ENCODE data around the gene POLA2. TPM values are rescaled to one million over a fixed set of nuclear protein-coding genes. Genes with fewer than 3 reads are reported as not detected.
A peak's percentile ranks its signal among the peaks of the same experiment; 100 is the strongest.

POLA2 gene
- total RNA-seq, 1 donor from 2014 or later: 2.9 TPM

DNA sequence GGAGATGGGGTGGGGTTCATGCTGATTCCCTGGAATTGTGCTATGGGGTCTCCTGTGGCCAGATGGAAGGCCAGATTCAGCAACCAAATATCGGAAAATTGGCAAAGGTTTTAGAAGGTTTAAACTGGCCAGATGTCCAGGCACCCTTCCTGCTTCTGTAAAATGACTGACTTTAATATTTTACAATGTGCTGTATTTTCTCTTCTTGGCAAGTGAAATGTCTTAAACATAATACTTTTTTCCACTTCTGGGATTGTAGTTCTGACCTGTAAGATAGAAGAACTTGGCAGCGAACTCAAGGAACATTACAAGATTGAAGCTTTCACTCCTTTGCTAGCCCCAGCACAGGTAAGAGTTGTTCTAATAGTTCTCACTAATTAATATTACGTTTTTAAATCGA, 17.5 kb downstream of the POLA2 start:
- no peak for DNase-seq (ENCODE audit: low spot score in 2 of 2)
- no peak for FAIRE-seq

DNA sequence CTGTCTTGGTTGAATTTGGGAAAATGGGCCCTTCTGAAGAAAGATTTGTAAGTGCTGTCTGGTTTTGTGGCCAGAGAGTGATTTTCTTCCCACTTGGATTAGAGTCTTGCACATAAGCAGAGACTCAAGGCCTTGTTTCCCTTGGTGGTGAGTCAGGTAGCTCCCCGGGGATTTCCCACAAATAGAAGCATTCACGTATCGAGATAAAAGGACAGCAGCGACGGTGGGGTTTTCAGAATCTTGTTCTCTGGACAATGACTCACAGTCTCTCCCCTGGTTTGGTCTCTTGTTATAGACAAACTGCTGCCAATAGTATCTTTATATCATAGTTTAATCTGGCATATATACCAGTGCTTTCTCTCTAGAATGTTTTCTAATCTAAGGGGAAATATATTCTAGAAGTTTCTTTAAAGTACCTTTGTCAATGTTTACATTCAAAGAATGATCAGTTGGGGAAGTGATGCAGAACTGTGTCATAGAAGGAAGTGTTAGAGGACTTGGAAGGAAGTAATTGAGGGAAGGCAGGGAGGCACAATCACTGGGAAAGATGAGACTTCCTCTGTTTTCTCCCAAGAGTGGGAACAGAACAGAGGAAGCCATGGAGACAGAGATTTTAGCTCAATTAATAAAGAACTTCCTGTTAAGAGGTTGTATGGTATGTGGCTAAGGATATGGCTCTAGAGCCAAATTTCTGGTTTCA, 18.1 kb downstream of the POLA2 start:
- FAIRE-seq: no peak

GRCh38 chr11:65280646-65281045, 18.9 kb downstream of the POLA2 start:
- no peak for FAIRE-seq
- no peak for DNase-seq (ENCODE audit: low spot score in 2 of 2)

More for the DNA sequence above, 18.1 kb downstream of the POLA2 start:
- no peak for DNase-seq (ENCODE audit: low spot score in 2 of 2)

DNA sequence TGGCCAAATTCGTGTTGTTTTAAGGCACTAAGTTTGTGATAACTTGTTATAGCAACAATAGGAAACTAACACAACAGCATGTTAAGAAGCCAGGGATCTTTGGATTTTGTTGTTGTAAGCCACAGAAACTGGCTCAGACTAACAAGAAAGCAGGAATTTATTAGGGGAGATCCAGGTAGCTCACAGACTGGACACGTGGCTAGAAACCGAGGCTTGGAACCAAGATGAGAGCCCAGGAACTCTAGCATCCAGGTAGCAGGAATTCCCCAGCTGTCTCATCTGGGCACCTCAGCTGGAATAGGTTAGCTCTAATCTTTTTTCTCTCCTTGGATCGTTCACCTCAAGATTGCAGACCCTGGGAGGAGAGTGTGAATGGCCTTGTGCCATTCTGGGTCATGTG, 24.9 kb downstream of the POLA2 start:
- FAIRE-seq (no peak), DNase-seq (ENCODE audit: low spot score in 2 of 2) (no peak)

DNA sequence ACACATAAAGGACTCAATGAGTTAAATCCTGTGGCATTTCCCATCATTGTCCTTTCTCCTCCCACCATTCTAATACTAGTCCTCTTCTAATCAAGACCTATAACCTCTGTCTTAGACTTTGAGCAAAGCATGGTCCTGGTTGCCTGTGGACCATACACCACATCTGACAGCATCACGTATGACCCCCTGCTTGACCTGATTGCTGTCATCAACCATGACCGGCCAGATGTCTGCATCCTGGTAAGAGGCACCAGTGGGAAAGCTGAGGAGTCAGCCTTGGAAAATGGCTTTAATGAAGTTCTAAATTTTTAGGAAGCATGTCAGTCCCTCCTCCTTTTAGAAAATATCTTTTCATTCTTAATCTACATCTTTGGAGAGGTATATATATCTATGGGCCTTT, 25.8 kb downstream of the POLA2 start:
- DNase-seq (ENCODE audit: low spot score in 2 of 2): no peak
- FAIRE-seq: no peak

DNA sequence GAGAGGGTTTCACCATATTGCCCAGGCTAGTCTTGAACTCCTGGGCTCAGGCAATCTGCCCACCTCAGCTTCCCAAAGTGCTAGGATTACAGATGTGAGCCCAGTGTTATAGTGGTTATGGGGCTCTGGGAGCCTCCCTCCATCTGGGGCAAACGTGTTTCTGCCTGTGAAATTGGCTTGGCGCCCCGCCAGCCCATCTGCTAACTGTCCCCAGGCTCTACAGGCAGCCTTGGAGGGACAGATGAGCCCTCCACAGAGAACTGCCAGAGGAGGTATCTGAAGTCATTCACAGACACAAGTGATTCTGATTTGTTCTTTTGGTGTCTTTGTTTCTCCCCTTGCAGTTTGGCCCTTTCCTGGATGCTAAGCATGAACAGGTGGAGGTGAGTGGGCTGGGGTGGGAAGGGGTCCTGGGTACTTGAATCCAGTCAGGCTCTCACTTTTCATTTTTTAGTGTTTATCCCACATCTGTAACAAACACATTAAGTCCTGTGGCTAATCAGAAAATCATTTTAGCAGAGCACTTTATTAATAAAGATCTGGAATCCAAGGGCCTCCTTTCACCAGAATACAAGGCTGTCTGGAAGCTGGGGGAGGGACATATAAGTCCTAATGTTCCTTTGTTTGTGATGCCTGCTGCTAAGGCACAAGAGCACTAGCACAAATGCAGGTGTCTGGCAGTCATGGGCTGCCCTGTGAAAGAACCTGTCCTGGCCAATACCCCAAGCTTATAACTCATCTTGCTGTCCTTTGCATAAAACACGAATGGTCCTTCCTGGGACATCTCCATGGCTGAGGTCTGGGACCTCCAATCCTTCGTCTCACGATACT, 27.2 kb downstream of the POLA2 start:
- FAIRE-seq: no peak
- no peak for DNase-seq (ENCODE audit: low spot score in 2 of 2)

- no peak for FAIRE-seq
Measured at GRCh38 chr11:65290448-65291165, 28.8 kb downstream of the POLA2 start.

GRCh38 chr11:65291613-65292012, 29.9 kb downstream of the POLA2 start:
- DNase-seq (ENCODE audit: low spot score in 2 of 2): no peak
- FAIRE-seq: peak; percentile 57

More at GRCh38 chr11:65290448-65291165, 28.8 kb downstream of the POLA2 start:
- DNase-seq (ENCODE audit: low spot score in 2 of 2): peak in 1 of 2 donors; percentile 62

- no peak for FAIRE-seq
- DNase-seq (ENCODE audit: low spot score in 2 of 2): no peak
Measured at GRCh38 chr11:65292890-65293289, 31.1 kb downstream of the POLA2 start.

DNA sequence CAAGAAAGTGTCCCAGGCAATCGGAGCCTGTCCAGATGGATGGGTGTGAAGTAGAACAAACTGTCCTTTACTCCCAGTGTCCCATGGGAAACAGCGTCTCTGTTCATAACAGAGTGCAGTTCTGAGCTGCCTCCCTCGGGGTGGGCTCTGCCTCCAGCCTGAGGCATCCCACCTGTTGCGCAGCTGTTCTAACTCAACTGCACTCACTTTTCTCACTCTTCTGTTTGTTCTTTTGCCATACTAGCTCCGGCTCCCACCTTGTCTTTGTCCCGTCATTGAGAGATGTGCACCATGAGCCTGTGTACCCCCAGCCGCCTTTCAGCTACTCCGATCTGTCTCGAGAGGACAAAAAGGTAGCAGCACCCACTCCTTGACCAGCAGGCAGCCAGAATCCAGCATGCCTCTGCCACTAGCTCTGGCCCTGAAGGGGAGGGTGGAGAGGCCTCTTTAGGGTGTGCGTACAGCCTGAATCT, 32.2 kb downstream of the POLA2 start:
- FAIRE-seq (no peak), DNase-seq (ENCODE audit: low spot score in 2 of 2) (no peak)

GRCh38 chr11:65295001-65295400, 33.2 kb downstream of the POLA2 start:
- no peak for DNase-seq (ENCODE audit: low spot score in 2 of 2)
- FAIRE-seq: no peak

GRCh38 chr11:65295571-65296341, 34.0 kb downstream of the POLA2 start:
- no peak for DNase-seq (ENCODE audit: low spot score in 2 of 2)
- FAIRE-seq: no peak

GRCh38 chr11:65297026-65297672, 35.4 kb downstream of the POLA2 start:
- FAIRE-seq (no peak), DNase-seq (ENCODE audit: low spot score in 2 of 2) (no peak)

DNA sequence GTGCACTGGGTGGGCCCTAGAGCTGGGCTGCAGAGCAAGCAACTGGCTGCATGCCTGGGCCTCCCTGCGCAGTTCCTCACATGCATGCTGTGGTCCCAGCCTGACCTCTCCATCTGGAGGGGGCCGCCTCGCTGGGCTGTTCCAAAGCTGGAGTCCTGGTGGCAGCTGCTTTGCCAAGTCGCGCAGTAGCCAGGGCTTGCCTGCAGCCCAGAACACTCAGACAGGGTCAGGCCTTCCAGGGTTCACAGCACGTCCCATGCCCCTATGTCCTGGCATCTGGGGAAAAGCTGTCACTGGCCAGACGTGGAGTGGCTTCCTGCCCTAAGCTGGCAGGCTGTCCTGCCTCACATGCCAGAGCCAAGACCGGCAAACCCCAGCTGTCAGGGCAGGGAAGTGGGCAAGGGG, 36.4 kb downstream of the POLA2 start:
- FAIRE-seq (no peak), DNase-seq (ENCODE audit: low spot score in 2 of 2) (no peak)

- FAIRE-seq: no peak
- no peak for DNase-seq (ENCODE audit: low spot score in 2 of 2)
Measured at GRCh38 chr11:65298655-65299179, 37.0 kb downstream of the POLA2 start.

- no peak for DNase-seq (ENCODE audit: low spot score in 2 of 2)
- no peak for FAIRE-seq
Measured at GRCh38 chr11:65300621-65301275, 39.0 kb downstream of the POLA2 start.

DNA sequence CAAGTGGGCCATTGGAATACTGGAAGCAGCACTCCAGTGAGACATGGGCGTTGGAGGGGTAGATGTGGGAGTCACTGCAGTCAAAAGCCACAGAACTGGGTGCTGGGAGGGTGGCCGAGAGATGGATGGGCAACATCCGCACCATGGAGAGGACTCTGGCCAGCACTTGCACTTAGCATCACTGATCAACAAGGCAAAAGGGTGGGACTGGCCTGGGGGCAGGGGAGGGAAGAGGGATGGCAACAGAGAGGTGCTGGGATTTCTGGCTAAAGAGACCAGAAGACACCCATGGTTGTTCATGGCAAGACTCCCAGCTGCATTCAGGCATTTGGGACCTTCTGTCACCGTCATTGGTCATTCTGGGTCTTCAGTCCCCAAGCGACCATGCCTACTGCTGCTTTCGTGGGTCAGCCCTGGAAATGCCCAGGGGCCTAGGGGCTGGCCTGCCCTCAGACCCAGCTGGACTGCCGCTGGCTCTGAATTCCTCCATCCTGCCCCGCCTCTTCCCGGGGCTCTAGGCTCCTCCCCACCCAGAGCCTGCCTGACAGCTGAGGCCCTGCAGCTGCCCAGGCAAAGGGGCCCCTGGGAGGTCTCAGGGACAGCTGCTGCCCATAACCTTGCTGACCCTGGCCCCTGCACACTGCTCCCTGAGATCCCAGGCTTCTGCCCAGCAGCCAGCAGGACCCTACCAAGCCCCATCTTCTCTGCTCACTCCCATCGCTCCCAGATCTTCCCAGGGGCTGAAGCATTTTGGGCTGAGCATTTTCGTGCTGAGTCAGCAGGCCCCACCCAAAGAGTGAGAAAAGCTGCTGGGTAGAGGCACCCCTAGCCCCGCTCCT, 39.9 kb downstream of the POLA2 start:
- FAIRE-seq (no peak), DNase-seq (ENCODE audit: low spot score in 2 of 2) (no peak)

DNA sequence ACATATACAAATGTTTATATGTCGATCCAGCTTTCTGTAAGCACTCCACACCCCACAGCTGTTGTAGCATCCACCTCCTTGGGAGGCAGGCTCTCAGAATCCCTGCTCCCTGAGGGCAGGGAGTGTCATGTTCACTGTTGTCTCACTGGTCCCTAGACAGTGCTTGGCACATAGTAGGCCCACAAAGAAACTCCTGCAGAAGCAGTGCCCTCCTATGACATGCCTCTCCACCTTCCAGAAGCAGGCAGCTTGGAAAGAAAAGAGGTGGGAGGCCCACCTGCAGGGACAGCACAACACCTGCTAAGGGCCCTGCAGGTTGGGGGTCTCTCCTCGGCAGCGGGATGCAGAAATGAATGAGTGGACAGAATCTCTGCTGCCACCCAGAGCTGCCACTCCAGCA, 41.8 kb downstream of the POLA2 start:
- DNase-seq (ENCODE audit: low spot score in 2 of 2): no peak
- FAIRE-seq: no peak

Data from frontal cortex (tissue), 4 donors.